SJCRH30 (cell line): Measurements from ENCODE around the gene TMEM107. TPM values are rescaled to one million over a fixed set of nuclear protein-coding genes. Genes with fewer than 3 reads are reported as not detected.

ENCODE experiments used
- DNase-seq, 2 experiments: peaks; one replicate each; pipeline ENCODE4 v3.0.0-alpha.2; 2015 to 2020
- H3K27ac ChIP-seq: fragments of 250-450 bp; sonication (Bioruptor Pico); 2 replicates; pipeline ENCODE4 v1.5.1; 2020; ENCODE audit warnings: mild to moderate bottlenecking, moderate library complexity
- H3K27me3 ChIP-seq: fragments of 250-450 bp; sonication (Bioruptor Pico); 2 replicates; pipeline ENCODE4 v1.5.1; 2020; ENCODE audit warnings: mild to moderate bottlenecking, moderate library complexity
- H3K36me3 ChIP-seq: fragments of 250-450 bp; sonication (Bioruptor Pico); 2 replicates; pipeline ENCODE4 v1.5.1; 2020; ENCODE audit warnings: mild to moderate bottlenecking, moderate library complexity
- H3K4me1 ChIP-seq: fragments of 250-450 bp; sonication (Bioruptor Pico); 2 replicates; pipeline ENCODE4 v1.5.1; 2020; ENCODE audit warnings: mild to moderate bottlenecking, moderate library complexity
- H3K4me3 ChIP-seq: fragments of 250-450 bp; sonication (Bioruptor Pico); 2 replicates; pipeline ENCODE4 v1.5.1; 2020; ENCODE audit warnings: mild to moderate bottlenecking, moderate library complexity
- H3K9me3 ChIP-seq: fragments of 250-450 bp; sonication (Bioruptor Pico); replicated peaks from 2 replicates; pipeline ENCODE4 v1.5.1; 2020; ENCODE audit warnings: mild to moderate bottlenecking, moderate library complexity
- total RNA-seq: library from RNA; depleted of rRNA; stranded (reverse); fragments of >200 nt; shearing (Covaris generic); gene quantifications from 2 replicates; pipeline ENCODE4 v1.2.3, GENCODE V29; 2014

The TMEM107 gene
- total RNA-seq, 1 experiment from 2014 or later: 13.0 TPM

DNA sequence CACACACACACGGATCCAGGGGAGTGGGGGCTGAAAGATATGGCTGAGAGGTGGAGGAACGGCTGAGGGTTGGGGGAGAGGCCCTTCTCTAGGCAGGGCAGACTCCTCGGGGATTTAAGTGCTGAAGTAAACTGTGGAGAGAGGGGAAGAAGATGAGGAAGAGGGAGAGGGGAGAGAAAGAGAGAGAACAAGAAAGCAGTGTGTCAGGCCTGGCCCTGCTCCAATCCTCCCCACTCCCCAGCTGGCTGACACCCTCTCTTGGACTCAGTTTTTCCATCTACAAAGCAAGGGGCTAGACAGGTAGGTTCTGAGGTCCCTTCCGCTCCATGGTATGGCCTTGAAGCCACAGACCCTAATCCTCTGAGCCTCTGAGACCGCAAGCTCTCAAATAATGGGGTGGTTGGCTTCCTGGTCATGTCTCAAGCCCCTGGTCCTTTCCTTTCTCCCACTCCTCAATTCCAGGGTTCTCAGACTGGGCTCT, 15.4 kb downstream of the TMEM107 start:
- no peak overlapping the region for H3K27ac ChIP-seq

DNA sequence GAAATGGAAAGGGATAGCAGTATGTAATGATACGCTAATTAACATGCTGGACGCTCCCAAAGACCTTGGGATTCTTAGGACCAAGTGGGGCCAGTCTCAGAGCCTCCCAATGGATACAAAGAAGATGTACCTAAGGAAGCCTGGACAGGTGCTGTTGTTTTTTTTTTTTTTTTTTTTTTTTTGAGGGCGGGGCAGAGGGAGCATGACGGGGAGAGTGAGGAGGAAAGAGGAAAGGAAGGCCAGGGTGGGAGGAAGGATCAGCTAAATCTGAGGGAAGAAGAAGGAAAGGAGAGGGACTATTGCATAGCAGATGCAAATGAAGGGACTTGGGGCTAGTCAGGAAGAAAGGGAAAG, 16.0 kb downstream of the TMEM107 start:
- H3K4me3 ChIP-seq: no peak overlapping the region
- no peak overlapping the region for H3K27ac ChIP-seq
- peaks cover 8% of the 10 kb centered on the region; the same call in 1 of the 2 replicates for H3K4me1 ChIP-seq

More for the DNA sequence above, 15.4 kb downstream of the TMEM107 start:
- no peak for DNase-seq
- H3K36me3 ChIP-seq: peaks cover 7% of the 10 kb centered on the region; the same call in 1 of the 2 replicates
- no peaks in the 10 kb centered on the region for H3K9me3 ChIP-seq
- no peaks in the 10 kb centered on the region for H3K27me3 ChIP-seq
- no peak overlapping the region for H3K4me3 ChIP-seq
- peaks cover 8% of the 10 kb centered on the region; the same call in 1 of the 2 replicates for H3K4me1 ChIP-seq

DNA sequence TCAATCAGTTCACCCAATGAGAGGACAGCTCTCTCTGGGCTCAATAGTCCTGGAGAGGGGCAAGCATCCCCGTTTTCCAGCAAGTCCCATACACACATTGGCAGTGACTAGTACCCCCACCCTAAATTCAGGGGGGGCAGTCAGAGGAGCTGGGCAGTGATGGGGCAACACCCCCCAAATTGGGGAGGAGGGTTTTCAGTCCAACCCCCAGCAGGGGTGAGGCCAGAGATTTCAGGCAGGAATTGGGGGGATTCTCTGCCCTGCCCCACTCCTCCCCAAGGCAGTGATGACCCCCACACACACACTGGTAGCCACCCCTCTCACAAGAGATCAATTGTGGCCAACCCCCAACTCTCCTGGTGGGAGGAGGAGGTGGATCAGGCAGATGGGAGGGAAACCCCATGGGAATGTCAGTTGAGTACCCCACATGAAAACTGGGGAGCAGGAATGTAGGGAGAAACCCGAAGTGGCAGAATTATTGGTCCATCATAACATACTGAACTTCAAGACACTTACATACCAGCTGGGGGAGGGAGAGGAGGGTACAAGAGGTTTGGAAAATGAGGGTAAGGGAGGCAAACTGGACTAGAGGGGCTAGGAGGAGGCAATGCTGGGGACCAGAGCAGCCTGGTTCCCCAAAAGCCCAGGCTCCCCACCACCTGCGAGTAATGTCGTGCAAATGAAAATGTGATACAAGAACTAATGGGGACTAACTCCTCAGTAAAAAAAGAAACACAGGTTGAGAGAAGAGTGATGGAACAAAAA, 16.5 kb downstream of the TMEM107 start:
- peaks cover 12% of the 10 kb centered on the region for H3K4me1 ChIP-seq
- H3K9me3 ChIP-seq: no peaks in the 10 kb centered on the region
- H3K4me3 ChIP-seq: no peak overlapping the region
- H3K36me3 ChIP-seq: peaks cover 7% of the 10 kb centered on the region; the same call in 1 of the 2 replicates
- no peak overlapping the region for H3K27ac ChIP-seq
- no peaks in the 10 kb centered on the region for H3K27me3 ChIP-seq
- no peak for DNase-seq

More for the DNA sequence above, 16.0 kb downstream of the TMEM107 start:
- Histone ChIP-seq H3K27me3 (no peaks in the 10 kb centered on the region), H3K9me3 (no peaks in the 10 kb centered on the region), H3K36me3 (peaks cover 7% of the 10 kb centered on the region; the same call in 1 of the 2 replicates)
- DNase-seq: no peak

DNA sequence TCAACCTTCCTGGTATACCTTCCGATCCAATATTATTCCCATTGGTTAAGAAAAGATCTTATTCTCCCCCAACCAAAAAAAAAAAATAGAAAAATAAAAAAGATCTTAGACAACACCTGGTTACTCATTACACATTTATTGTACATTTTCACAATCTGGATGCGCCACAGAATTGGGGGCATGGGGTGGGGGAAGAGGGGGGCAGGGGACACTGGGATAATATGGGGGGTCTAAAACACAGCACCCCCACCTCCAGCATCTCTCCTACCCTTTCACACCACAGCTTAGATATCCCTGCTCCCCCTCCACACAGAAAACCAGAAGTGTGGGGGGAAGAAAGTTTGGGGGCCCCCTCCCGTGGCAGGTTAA, 17.2 kb downstream of the TMEM107 start:
- Histone ChIP-seq H3K9me3 (no peaks in the 10 kb centered on the region), H3K4me1 (peaks cover 10% of the 10 kb centered on the region), H3K4me3 (no peak overlapping the region), H3K27me3 (no peaks in the 10 kb centered on the region), H3K36me3 (peaks cover 7% of the 10 kb centered on the region; the same call in 1 of the 2 replicates), H3K27ac (no peak overlapping the region)
- no peak for DNase-seq

DNA sequence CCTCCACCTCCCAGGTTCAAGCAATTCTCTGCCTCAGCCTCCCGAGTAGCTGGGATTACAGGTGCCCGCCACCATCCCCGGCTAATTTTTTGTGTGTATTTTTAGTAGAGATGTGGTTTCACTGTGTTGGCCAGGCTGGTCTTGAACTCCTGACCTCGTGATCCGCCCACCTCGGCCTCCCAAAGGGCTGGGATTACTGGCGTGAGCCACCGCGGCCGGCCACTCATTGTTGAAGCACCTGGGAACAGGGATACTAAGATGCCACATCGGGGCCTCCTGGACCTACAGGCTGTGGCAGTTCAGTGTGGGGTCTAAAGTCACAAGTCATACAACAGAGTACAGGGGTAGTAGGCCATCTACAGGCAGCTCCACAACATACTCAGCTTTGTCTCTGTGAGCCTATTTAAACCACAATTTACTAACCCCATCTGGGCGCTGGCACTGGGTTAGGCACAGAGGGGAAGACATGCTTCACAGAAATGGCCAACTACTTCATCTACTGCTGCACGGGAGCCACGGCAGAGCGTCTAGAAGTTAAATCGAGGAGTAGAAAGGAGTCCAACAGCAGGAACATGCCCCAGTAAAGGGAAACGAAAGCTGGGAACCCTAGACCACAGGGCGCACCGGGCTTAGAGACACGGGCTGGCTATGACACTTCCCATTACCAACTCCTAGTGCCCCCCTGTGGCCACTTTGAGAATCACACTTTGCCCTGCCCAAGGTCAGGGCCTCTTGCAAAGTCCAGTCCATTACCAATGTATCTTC, 17.7 kb downstream of the TMEM107 start:
- H3K9me3 ChIP-seq: no peaks in the 10 kb centered on the region
- DNase-seq: peak; percentile 79 to 86
- H3K36me3 ChIP-seq: peaks cover 7% of the 10 kb centered on the region; the same call in 1 of the 2 replicates
- no peak overlapping the region for H3K4me3 ChIP-seq
- no peaks in the 10 kb centered on the region for H3K27me3 ChIP-seq
- peaks cover 7% of the 10 kb centered on the region for H3K4me1 ChIP-seq
- no peak overlapping the region for H3K27ac ChIP-seq

DNA sequence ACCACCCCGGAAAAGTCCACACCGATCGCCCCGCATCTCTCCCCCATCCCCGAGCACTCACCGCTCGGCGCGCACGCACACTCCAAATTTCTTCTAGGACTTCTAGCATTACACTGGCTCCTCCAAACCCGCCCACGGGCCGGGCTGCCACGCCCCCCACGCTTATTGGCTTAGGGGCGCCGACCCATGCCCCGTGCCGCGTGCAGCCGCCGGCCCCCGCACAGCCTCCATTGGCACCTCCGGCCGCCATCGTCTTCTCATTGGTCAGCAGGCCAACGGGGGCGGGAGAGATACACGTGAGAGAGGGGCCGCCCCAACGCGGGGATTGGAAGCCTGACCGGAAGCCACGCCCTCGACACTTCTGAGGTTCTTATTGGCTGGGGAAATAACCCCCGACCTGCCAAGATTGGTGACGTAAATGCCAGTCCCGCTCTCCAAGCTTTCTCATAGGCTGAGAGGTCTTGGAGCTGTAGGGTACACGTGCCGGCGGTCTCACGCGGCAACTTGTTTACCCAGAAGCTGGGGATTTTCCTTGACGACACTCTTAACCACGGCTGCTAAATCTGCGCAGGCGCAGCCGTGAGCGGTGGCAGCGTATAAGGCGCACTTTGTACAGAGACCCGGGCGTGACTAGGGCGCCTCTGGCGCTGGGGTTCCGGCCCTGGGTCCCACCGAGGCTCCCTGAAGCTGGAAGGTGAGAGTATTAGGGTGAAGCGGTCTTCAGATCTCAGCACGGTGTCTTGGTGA, 19.8 kb downstream of the TMEM107 start:
- Histone ChIP-seq H3K27me3 (no peaks in the 10 kb centered on the region), H3K9me3 (no peaks in the 10 kb centered on the region), H3K4me3 (peak overlapping the region; percentile 54), H3K4me1 (peaks cover 17% of the 10 kb centered on the region), H3K27ac (peak overlapping the region; percentile 67), H3K36me3 (peaks cover 7% of the 10 kb centered on the region; the same call in 1 of the 2 replicates)
- DNase-seq: peak; percentile 97

DNA sequence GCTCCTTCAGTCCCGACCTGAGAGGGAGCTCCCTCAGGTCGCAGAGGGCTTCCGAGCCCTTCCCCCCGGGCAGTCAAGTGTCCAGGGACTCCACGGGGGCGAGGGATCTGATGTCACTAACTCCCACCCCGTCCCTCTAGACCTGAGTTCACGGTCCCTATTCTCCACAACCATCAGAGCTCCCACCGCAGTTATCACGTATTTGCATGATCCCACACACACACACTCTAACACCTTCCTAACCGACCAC, 20.3 kb downstream of the TMEM107 start:
- 0 out of 2 replicates have a peak overlapping the region, but pooled peaks have one; percentile 5 for H3K27ac ChIP-seq
- peak overlapping the region; percentile 54 for H3K4me3 ChIP-seq
- no peaks in the 10 kb centered on the region for H3K9me3 ChIP-seq
- no peak for DNase-seq
- peaks cover 4% of the 10 kb centered on the region; the same call in 1 of the 2 replicates for H3K36me3 ChIP-seq
- no peaks in the 10 kb centered on the region for H3K27me3 ChIP-seq
- peaks cover 17% of the 10 kb centered on the region for H3K4me1 ChIP-seq

DNA sequence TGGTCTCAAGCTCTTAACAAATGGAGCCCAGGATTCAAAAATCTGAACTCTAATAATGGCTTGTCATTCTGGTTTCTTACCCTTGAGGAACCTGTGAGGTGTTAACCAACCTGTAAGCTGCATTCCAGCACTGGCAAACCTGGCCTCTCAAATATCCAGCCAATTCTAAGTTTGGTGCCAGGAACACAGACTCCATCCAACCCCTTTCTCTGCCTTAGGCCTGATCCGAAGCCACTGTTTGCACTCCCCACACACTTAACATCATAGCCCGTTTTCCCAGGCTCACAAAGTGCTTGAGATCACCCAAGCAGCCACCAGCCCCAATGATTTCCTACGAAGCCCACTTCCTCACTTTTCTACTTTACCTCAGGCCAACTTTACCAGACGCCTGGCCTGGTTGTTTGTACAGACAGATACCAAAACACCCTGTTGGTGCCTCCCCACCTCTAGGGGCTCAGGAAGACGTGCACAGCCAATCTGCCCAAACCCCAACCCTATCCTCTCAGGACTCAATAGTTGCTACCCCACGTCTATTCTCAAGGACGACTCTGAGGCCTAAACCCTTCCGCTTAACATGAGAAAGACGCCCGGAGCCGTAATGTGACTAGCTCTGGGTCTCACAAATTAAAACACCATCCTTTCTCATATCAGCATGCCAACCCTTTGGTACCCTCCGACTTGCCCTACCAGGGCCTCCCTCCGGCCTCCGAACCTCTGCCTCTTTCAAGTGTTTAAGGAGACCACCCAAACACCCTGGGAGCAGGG, 20.8 kb downstream of the TMEM107 start:
- Histone ChIP-seq H3K27ac (no peak overlapping the region), H3K9me3 (no peaks in the 10 kb centered on the region), H3K4me3 (peak overlapping the region; percentile 54), H3K36me3 (peaks cover 4% of the 10 kb centered on the region; the same call in 1 of the 2 replicates), H3K4me1 (peaks cover 22% of the 10 kb centered on the region), H3K27me3 (no peaks in the 10 kb centered on the region)
- DNase-seq: no peak

DNA sequence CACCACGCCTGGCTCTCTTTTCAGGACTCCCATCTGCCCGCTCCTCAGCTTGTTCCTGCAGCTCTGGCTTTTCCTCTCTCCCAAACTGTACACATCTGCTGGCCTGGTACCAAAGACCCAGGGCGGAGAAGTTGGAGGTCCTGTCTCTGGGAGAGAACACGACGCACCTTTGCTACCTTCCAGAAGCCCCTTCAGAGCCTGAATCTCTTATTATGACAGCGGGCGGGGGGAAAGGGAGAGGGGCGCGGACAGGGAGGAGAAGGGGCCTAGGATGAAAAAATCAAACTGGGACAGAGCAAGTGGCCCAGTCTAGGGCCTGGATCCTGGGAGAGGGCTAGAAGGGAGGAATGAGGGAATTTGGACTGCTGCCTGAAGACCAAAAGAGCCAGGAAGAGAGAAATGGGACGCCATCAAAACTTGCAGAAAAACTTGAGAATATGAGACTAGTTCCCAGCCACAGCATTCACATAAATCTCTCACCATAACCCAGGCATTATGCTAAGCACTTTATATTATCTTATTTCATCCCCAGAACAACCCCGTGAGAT, 21.5 kb downstream of the TMEM107 start:
- H3K27me3 ChIP-seq: no peaks in the 10 kb centered on the region
- peaks cover 24% of the 10 kb centered on the region for H3K4me1 ChIP-seq
- H3K4me3 ChIP-seq: peak overlapping the region; percentile 30
- peaks cover 4% of the 10 kb centered on the region; the same call in 1 of the 2 replicates for H3K36me3 ChIP-seq
- H3K27ac ChIP-seq: peak overlapping the region; percentile 22; the same call in 1 of the 2 replicates
- no peaks in the 10 kb centered on the region for H3K9me3 ChIP-seq
- DNase-seq: no peak

DNA sequence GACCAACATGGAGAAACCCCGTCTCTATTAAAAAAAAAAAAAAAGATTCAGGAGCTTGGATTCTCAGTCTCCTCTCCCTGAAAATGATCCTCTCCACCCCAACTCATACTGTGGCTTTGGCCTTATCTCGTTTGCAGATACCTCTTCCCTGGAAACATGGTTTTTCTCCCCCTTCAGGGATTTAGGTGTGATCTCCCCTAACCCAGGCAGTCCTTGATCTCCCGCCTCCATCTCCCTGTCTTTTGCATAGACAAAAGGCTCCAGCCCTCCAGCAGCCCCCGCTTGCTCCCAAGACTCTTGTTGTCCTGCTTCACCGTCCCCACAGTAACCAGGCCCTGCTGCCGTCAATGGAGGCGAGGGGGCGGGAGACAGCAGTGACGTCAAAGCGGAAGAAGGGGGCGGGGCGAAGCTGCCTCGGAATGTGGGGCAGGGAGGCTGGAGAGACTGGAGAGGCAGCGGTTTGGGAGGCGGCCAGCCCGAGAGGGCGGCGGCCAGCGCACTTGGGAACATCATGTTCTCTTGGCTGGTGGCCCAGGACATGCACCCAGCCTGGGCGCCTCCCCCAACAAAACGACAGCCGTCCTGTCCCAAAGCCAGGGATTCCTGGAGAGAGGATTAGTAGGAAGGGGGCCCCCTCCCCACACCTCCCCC, 22.1 kb downstream of the TMEM107 start:
- Histone ChIP-seq H3K36me3 (peaks cover 4% of the 10 kb centered on the region; the same call in 1 of the 2 replicates), H3K27me3 (no peaks in the 10 kb centered on the region), H3K4me1 (peaks cover 24% of the 10 kb centered on the region), H3K9me3 (no peaks in the 10 kb centered on the region), H3K4me3 (peak overlapping the region; percentile 30), H3K27ac (peak overlapping the region; percentile 61)
- peak; percentile 96 for DNase-seq

DNA sequence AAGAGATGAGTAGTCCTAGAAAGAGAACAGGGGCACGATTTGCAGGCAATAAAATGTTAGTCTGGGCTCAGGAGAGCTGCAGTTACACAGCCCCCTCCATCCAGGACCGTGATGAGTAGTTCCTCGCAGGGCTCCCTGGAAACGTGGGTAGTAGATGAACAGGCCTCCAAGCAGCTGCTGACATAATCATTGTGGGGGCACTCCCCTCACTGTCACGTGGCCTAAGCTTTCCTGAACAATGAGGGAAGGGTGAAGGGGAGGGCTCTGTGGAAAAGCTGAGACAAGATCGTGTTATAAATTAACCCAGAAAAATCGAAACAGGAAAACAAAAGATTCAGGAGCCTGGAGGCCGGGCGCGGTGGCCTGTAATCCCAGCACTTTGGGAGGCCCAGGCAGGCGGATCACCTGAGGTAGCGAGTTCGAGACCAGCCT, 22.6 kb downstream of the TMEM107 start:
- DNase-seq: peak; percentile 73 to 80
- H3K27me3 ChIP-seq: no peaks in the 10 kb centered on the region
- peaks cover 4% of the 10 kb centered on the region; the same call in 1 of the 2 replicates for H3K36me3 ChIP-seq
- no peaks in the 10 kb centered on the region for H3K9me3 ChIP-seq
- H3K4me3 ChIP-seq: peak overlapping the region; percentile 26
- H3K27ac ChIP-seq: peak overlapping the region; percentile 61
- peaks cover 24% of the 10 kb centered on the region for H3K4me1 ChIP-seq

DNA sequence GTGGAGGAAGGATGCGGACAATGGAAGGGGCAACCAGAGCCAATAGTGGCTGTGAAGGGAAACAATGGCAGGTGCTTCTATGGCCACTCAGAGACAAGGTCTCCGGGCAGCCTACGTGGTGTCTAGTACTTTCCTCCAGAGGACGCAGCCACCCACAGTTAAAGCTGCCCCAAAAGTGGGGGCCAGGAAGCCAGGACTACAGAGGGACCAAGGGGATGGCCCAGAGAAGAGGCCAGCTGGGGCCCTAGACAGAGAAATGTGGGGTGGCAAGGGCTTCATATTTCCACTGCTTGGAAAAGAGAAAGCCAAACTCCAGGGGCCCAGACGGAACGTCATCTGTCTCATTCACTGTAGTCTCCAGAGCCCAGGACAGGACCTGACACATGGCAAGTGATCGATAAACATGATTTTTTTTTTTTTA, 23.1 kb downstream of the TMEM107 start:
- peaks cover 24% of the 10 kb centered on the region for H3K4me1 ChIP-seq

DNA sequence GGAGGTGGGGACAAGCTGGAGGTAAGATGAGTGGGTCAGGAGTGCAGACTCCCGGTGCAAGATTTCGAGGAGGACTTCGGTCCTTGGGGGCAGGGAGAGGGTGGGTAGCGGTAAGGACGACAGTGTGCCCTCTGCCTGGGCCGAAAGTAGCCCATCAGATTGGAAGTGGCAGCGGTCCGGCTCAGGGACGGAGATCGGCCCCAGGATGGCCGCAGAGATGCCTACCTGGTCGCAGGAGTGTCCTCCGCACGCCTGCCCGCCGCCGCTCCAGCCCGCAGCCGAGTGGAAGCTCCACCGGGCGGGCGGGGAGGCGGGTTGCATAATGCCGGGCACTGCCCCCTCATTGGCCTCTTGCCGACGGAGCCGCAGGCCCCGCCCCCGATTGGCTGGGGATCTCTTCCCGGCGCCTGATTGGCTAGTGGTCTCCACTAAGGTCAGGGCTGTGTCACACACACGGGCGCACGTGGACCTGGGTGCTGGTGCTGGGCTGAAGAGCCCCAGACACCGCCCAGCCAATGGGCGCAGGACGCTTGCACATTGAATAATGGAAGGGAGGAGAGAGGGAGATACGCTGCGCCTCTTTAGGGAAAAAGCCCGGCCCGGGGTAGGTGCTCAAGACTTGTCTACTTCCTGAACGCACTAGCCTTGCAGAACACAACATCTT, 23.9 kb downstream of the TMEM107 start, which contains the start of gene PER1:
PER1 (minus strand) TSS at position 293 of the 664 bp plus-strand sequence. CDS start 1,698 bp downstream, outside the sequence.
- no peaks in the 10 kb centered on the region for H3K27me3 ChIP-seq
- H3K9me3 ChIP-seq: no peaks in the 10 kb centered on the region
- H3K4me1 ChIP-seq: peaks cover 24% of the 10 kb centered on the region
- no peaks in the 10 kb centered on the region for H3K36me3 ChIP-seq
- peak within 1 kb of the TSS; percentile 79 for H3K27ac ChIP-seq
- peak within 1 kb of the TSS; percentile 67 for H3K4me3 ChIP-seq
- DNase-seq: peak; percentile 91

More for the DNA sequence above, 23.1 kb downstream of the TMEM107 start:
- Histone ChIP-seq H3K27ac (peak overlapping the region; percentile 61; the same call in 1 of the 2 replicates), H3K4me3 (no peak overlapping the region), H3K9me3 (no peaks in the 10 kb centered on the region), H3K36me3 (no peaks in the 10 kb centered on the region), H3K27me3 (no peaks in the 10 kb centered on the region)
- no peak for DNase-seq
